ENCODE measurements around the gene EIF3B. TPM values are rescaled to one million over a fixed set of nuclear protein-coding genes. Genes with fewer than 3 reads are reported as not detected.

EIF3B gene
- total and polyA plus RNA-seq, 4 donors: 28.7 to 95.2 (median 84.7) TPM

DNA sequence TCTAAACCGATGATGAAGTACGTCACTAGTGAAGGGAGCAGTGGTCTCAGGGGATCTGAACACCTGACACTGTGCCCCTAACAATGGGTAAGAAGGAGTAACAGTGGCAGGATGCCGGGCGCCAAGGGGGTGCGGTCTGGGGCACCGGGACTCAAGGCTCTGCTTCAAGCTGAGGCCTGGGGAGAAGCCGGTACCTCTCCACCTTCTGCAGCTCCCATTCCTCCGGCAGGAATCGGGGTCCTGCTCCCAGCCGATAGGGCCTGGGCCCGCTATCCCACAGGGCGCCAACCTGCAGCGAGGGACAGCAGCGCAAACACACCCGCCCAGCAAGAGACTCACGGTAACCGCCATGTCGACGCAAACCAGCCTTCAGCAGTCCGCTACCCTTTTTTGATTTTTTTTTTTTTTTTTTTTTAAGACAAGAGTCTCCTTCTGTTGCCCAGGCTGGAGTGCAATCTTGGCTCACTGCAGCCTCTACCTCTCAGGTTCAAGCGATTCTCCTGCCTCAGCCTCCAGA, 40.0 kb downstream of the EIF3B start:
- intact Hi-C loops (cut with DNase I): no loop called here
- no peak for ATAC-seq (ENCODE audit: low FRiP score)
- Histone ChIP-seq H3K4me3 (ENCODE audit: low read length in 2 of 2) (no peak overlapping the region), H3K4me1 (ENCODE audit: control insufficient read depth in 1 of 2, insufficient read depth in 2 of 2, low read length in 2 of 2) (no peaks in the 10 kb centered on the region), H3K27me3 (ENCODE audit: control insufficient read depth in 1 of 2, insufficient read depth in 2 of 2, low read length in 1 of 2) (no peaks in the 10 kb centered on the region), H3K27ac (ENCODE audit: low read depth in 1 of 2, low read length in 2 of 2) (no peak overlapping the region), H3K9me3 (ENCODE audit: control insufficient read depth, low read length) (no peaks in the 10 kb centered on the region), H3K36me3 (ENCODE audit: control insufficient read depth in 1 of 2, insufficient read depth in 2 of 2, low read length in 1 of 2) (no peaks in the 10 kb centered on the region)
- DNase-seq: no peak
- 92 to 93% methylated on average over 21 of the region's 21 CpGs for WGBS, 2 donors

DNA sequence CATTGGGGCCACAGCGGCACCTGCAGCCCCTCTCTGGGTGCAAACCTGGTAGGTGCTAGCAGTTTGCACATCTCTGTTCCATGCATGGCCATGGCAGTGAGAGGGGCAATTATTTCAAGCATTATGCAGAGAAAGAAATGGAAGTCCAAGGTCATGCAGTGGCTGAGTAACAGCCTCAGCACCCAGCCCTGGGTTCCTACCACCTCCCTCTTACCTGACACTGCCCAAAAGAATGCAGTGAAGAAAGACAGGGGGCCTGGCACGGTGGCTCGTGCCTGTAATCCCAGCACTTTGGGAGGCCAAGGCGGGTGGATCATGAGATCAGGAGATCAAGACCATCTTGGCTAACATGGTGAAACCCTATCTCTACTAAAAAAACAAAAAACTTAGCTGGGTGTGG, 43.9 kb downstream of the EIF3B start:
- H3K4me3 ChIP-seq (ENCODE audit: low read length in 2 of 2): no peak overlapping the region
- intact Hi-C loops (cut with DNase I): no loop called here
- DNase-seq: no peak
- no peaks in the 10 kb centered on the region for H3K9me3 ChIP-seq (ENCODE audit: control insufficient read depth, low read length)
- no peaks in the 10 kb centered on the region for H3K4me1 ChIP-seq (ENCODE audit: control insufficient read depth in 1 of 2, insufficient read depth in 2 of 2, low read length in 2 of 2)
- H3K27me3 ChIP-seq (ENCODE audit: control insufficient read depth in 1 of 2, insufficient read depth in 2 of 2, low read length in 1 of 2): no peaks in the 10 kb centered on the region
- no peak for ATAC-seq (ENCODE audit: low FRiP score)
- WGBS, 2 donors: 83 to 91% methylated on average over 4 of the region's 4 CpGs
- H3K36me3 ChIP-seq (ENCODE audit: control insufficient read depth in 1 of 2, insufficient read depth in 2 of 2, low read length in 1 of 2): no peaks in the 10 kb centered on the region
- no peak overlapping the region for H3K27ac ChIP-seq (ENCODE audit: low read depth in 1 of 2, low read length in 2 of 2)

DNA sequence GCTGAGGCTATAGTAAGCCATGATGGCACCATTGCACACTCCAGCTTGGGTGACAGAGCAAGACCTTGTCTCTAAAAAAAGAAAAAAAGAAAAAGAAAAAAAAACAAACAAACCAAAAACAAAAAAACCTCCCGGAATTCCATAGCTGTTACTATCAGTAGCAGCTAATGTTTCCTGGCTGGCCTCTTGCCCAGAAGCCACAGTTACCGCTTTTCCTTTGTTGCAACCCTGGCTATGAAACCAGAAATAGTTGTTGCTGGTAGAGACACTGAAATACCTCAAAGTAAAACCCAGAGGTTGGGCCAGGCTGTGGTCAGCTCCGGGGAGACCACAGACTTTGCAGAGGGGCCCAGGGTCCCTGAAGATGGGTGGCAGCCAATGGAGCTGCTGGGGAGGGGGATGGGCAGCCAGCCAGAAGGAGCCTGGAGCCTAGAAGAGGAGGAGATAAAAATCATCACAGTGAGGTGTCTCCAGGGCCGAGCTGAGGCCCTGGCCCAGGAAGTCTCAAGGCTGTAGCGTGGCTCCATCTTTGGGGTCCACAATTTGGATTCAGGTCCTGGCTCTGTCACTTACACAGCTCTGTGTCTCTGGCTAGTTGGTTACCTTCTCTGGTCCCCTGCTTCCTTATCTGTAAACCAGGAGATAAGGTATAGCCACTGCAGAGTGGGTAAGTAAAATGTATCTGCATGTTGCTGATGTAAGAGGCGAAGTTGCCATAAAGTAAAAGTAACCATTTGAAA, 45.4 kb downstream of the EIF3B start:
- no peaks in the 10 kb centered on the region for H3K27me3 ChIP-seq (ENCODE audit: control insufficient read depth in 1 of 2, insufficient read depth in 2 of 2, low read length in 1 of 2)
- no peak overlapping the region for H3K4me3 ChIP-seq (ENCODE audit: low read length in 2 of 2)
- peak overlapping the region in 1 of 2 donors; percentile 73 for H3K27ac ChIP-seq (ENCODE audit: low read depth in 1 of 2, low read length in 2 of 2)
- H3K4me1 ChIP-seq (ENCODE audit: control insufficient read depth in 1 of 2, insufficient read depth in 2 of 2, low read length in 2 of 2): no peaks in the 10 kb centered on the region
- 25 to 27% methylated on average over 6 of the region's 6 CpGs for WGBS, 2 donors
- ATAC-seq (ENCODE audit: low FRiP score): peak; percentile 50
- intact Hi-C loops (cut with DNase I): loop anchor here in 1 of 2 donors (5.0 kb wide), 1 partner anchor 242 kb away; no protein-coding TSS in a partner anchor
- H3K36me3 ChIP-seq (ENCODE audit: control insufficient read depth in 1 of 2, insufficient read depth in 2 of 2, low read length in 1 of 2): no peaks in the 10 kb centered on the region
- H3K9me3 ChIP-seq (ENCODE audit: control insufficient read depth, low read length): no peaks in the 10 kb centered on the region
- DNase-seq: peak; percentile 90 to 92

DNA sequence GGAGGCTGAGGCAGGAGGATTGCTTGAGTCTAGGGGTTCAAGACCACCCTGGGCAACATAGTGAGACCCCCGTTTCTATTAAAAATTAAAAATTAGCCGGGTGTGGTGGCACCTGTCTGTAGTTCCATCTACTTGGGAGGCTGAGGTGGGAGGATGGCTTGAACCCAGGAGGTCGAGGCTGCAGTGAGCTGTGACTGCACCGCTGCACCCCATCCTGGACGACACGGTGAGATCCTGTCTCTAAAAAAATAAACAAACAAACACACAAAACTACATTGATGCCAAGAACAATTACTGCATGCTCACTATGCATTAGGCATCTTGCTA, 48.0 kb downstream of the EIF3B start:
- intact Hi-C loops (cut with DNase I): loop anchor here in 1 of 2 donors (5.0 kb wide), 1 partner anchor 240 kb away; no protein-coding TSS in a partner anchor
- Histone ChIP-seq H3K4me3 (ENCODE audit: low read length in 2 of 2) (peak overlapping the region in 1 of 2 donors; percentile 43), H3K4me1 (ENCODE audit: control insufficient read depth in 1 of 2, insufficient read depth in 2 of 2, low read length in 2 of 2) (no peaks in the 10 kb centered on the region), H3K36me3 (ENCODE audit: control insufficient read depth in 1 of 2, insufficient read depth in 2 of 2, low read length in 1 of 2) (no peaks in the 10 kb centered on the region), H3K27me3 (ENCODE audit: control insufficient read depth in 1 of 2, insufficient read depth in 2 of 2, low read length in 1 of 2) (no peaks in the 10 kb centered on the region), H3K9me3 (ENCODE audit: control insufficient read depth, low read length) (no peaks in the 10 kb centered on the region), H3K27ac (ENCODE audit: low read depth in 1 of 2, low read length in 2 of 2) (no peak overlapping the region)
- DNase-seq (no peak), ATAC-seq (ENCODE audit: low FRiP score) (no peak)
- 67 to 71% methylated on average over 6 of the region's 6 CpGs for WGBS, 2 donors

DNA sequence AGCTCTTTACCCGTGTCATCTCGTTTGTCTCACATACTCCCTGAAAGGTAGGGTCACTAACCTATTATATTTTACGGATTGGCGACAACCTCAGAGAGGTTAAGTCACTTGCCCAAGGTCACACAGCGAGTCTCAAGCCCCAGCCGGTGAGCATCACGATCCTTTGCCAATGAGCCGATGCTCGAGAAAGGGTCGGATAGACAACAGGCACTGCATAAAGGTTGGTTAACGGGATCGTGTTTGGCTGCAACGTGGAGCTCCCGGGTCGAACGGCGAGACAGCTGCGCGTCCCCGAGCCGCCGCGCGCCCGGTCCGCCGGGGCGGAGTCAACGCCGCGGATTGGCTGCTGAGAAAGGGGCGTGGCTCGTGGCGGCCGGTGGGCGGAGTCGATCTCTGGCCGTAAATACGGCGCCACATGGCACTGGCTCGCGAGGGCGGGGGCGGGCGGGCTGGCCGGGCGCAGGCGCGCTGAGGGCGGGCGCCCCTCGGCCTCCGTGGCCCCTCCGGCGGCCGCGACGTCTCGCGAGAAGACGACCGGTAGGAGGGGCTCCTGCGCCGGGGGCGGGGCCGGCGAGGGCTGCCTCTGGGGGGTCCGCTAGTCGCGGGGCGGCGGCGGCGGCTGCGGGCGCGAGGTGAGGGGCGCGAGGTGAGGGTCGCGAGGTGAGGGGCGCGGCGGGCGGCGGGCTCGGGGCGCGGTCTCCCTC, 48.5 kb downstream of the EIF3B start, which contains the start of gene CHST12:
CHST12 (plus strand) TSS at position 598 of the 704 bp plus-strand sequence. CDS start 29,029 bp downstream, outside the sequence.
- WGBS, 2 donors: 2 to 3% methylated on average over 49 to 89 of the region's 89 CpGs
- H3K36me3 ChIP-seq (ENCODE audit: control insufficient read depth in 1 of 2, insufficient read depth in 2 of 2, low read length in 1 of 2): no peaks in the 10 kb centered on the region
- peak; percentile 93 for ATAC-seq (ENCODE audit: low FRiP score)
- H3K27ac ChIP-seq (ENCODE audit: low read depth in 1 of 2, low read length in 2 of 2): no peak within 1 kb of the TSS
- intact Hi-C loops (cut with DNase I): loop anchor here in 1 of 2 donors (5.0 kb wide), 1 partner anchor 239 kb away; no protein-coding TSS in a partner anchor
- no peaks in the 10 kb centered on the region for H3K9me3 ChIP-seq (ENCODE audit: control insufficient read depth, low read length)
- DNase-seq: peak; percentile 96 to 98
- peak within 1 kb of the TSS; percentile 86 to 89 for H3K4me3 ChIP-seq (ENCODE audit: low read length in 2 of 2)
- no peaks in the 10 kb centered on the region for H3K27me3 ChIP-seq (ENCODE audit: control insufficient read depth in 1 of 2, insufficient read depth in 2 of 2, low read length in 1 of 2)
- no peaks in the 10 kb centered on the region for H3K4me1 ChIP-seq (ENCODE audit: control insufficient read depth in 1 of 2, insufficient read depth in 2 of 2, low read length in 2 of 2)

DNA sequence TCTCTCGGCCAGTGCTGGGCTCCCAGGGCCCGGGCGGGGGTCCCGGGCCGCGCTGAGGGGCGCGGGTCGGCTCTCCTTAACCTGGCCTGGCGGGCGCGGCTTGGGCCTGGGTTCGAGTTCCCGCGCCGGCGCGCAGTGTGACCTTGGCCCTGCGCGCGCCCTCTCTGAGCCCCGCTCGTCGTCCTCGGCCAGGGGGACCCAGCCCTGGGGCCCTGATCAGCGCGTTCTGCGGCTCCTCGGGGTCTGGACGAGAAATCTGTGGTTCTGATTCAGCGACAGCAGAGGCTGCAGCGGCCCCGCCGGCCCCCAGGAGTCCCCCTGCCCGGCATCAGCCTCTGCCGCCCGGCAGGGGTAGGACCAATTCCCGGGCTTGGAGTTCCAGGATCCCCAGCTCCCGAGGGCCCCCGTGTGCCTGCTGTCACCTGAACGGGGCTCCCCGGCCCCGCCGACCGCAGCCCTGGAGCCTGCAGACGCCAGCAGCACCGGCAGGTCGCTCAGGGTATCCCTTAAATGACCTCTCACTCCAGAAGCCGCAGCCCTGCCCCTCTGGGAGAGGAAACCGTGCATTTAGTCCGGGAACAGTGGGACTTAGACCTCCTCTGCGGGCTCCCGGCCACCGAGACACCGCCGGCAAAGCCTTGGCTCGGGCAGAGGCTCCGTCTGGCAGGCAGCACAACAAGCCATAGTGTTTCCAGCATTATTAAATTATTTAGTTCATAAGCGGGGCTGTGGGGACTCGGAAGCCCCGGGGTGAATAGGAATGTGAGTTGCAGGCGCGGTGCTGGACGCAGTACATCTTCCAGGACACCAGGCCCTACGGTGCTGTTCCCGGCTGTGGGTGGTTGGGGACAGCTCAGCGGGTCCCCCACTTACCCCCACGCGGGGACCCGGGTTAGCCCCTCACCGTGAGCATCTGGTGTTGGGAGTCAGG, 49.4 kb downstream of the EIF3B start:
- no peaks in the 10 kb centered on the region for H3K9me3 ChIP-seq (ENCODE audit: control insufficient read depth, low read length)
- H3K4me1 ChIP-seq (ENCODE audit: control insufficient read depth in 1 of 2, insufficient read depth in 2 of 2, low read length in 2 of 2): no peaks in the 10 kb centered on the region
- H3K36me3 ChIP-seq (ENCODE audit: control insufficient read depth in 1 of 2, insufficient read depth in 2 of 2, low read length in 1 of 2): no peaks in the 10 kb centered on the region
- intact Hi-C loops (cut with DNase I): loop anchor here in 1 of 2 donors (5.0 kb wide), 1 partner anchor 238 kb away; no protein-coding TSS in a partner anchor
- WGBS, 2 donors: 1 to 2% methylated on average over 56 to 71 of the region's 71 CpGs
- H3K27me3 ChIP-seq (ENCODE audit: control insufficient read depth in 1 of 2, insufficient read depth in 2 of 2, low read length in 1 of 2): no peaks in the 10 kb centered on the region
- ATAC-seq (ENCODE audit: low FRiP score) (peak; percentile 43), DNase-seq (peak; percentile 74 to 84)
- H3K27ac ChIP-seq (ENCODE audit: low read depth in 1 of 2, low read length in 2 of 2): no peak overlapping the region
- peak overlapping the region; percentile 86 to 89 for H3K4me3 ChIP-seq (ENCODE audit: low read length in 2 of 2)

DNA sequence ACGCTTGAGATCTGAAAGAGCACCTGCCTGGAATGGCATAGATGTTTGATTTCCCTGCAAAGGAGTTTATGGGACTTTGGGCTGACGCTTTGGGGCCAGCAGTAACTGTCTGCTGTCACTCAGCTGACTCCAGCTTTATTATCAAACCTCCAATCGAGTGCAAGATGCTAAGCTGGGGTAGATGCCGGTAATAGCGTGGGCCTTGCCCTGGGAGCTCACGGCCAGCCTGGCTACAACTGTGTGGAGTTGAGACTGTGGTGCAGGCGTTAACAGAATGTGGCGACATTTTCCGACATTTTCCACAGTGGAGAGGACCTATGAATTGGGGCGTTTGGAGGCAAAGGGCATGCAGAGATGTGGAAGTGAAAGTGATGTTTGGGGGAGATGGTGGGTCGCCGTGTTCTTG, 50.1 kb downstream of the EIF3B start:
- intact Hi-C loops (cut with DNase I): loop anchor here in 1 of 2 donors (5.0 kb wide), 1 partner anchor 238 kb away; no protein-coding TSS in a partner anchor
- no peaks in the 10 kb centered on the region for H3K4me1 ChIP-seq (ENCODE audit: control insufficient read depth in 1 of 2, insufficient read depth in 2 of 2, low read length in 2 of 2)
- no peaks in the 10 kb centered on the region for H3K36me3 ChIP-seq (ENCODE audit: control insufficient read depth in 1 of 2, insufficient read depth in 2 of 2, low read length in 1 of 2)
- ATAC-seq (ENCODE audit: low FRiP score) (no peak), DNase-seq (no peak)
- WGBS, 2 donors: 70 to 71% methylated on average over 12 of the region's 12 CpGs
- H3K4me3 ChIP-seq (ENCODE audit: low read length in 2 of 2): peak overlapping the region in 1 of 2 donors; percentile 89
- H3K9me3 ChIP-seq (ENCODE audit: control insufficient read depth, low read length): no peaks in the 10 kb centered on the region
- H3K27me3 ChIP-seq (ENCODE audit: control insufficient read depth in 1 of 2, insufficient read depth in 2 of 2, low read length in 1 of 2): no peaks in the 10 kb centered on the region
- no peak overlapping the region for H3K27ac ChIP-seq (ENCODE audit: low read depth in 1 of 2, low read length in 2 of 2)

DNA sequence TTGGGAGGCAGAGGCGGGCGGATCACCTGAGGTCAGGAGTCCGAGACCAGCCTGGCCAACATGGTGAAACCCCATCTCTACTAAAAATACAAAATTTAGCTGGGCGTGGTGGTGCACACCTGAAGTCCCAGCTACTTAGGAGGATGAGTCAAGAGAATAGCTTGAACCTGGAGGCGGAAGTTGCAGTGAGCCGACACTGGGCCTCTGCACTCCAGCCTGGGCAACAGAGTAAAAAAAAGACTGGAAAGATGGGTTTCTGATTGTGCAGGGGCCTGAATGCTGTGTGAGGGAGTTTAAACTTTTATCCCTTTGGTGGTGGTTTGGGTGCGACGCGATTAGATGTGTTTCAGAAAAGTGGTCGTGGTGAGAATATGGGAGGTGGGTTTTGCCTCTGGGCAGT, 50.6 kb downstream of the EIF3B start:
- H3K27ac ChIP-seq (ENCODE audit: low read depth in 1 of 2, low read length in 2 of 2): no peak overlapping the region
- H3K9me3 ChIP-seq (ENCODE audit: control insufficient read depth, low read length): no peaks in the 10 kb centered on the region
- ATAC-seq (ENCODE audit: low FRiP score) (no peak), DNase-seq (no peak)
- H3K4me1 ChIP-seq (ENCODE audit: control insufficient read depth in 1 of 2, insufficient read depth in 2 of 2, low read length in 2 of 2): no peaks in the 10 kb centered on the region
- intact Hi-C loops (cut with DNase I): no loop called here
- H3K27me3 ChIP-seq (ENCODE audit: control insufficient read depth in 1 of 2, insufficient read depth in 2 of 2, low read length in 1 of 2): no peaks in the 10 kb centered on the region
- H3K36me3 ChIP-seq (ENCODE audit: control insufficient read depth in 1 of 2, insufficient read depth in 2 of 2, low read length in 1 of 2): no peaks in the 10 kb centered on the region
- H3K4me3 ChIP-seq (ENCODE audit: low read length in 2 of 2): no peak overlapping the region
- WGBS, 2 donors: 95 to 97% methylated on average over 7 to 10 of the region's 10 CpGs

All from aorta (tissue), 5 donors.